ENCODE data around the gene CD320. TPM values are rescaled to one million over a fixed set of nuclear protein-coding genes. Genes with fewer than 3 reads are reported as not detected.
A peak's percentile ranks its signal among the peaks of the same experiment; 100 is the strongest.

The CD320 gene
- total and polyA plus RNA-seq, 11 donors, result 17.7 to 74.8 (median 35.8) TPM

- ATAC-seq, result no peak
- intact Hi-C loops (cut with DNase I), result no loop called here
- H3K4me3 ChIP-seq, result no peak overlapping the region
- H3K9me3 ChIP-seq, result peaks cover 0 to 5% (median 0%) of the 10 kb centered on the region in 12 donors
- peaks cover 10 to 32% (median 24%) of the 10 kb centered on the region in 12 donors for H3K4me1 ChIP-seq
- H3K36me3 ChIP-seq, result peaks cover 0 to 26% (median 4%) of the 10 kb centered on the region in 9 donors
- H3K27me3 ChIP-seq, result peaks cover 6 to 38% (median 13%) of the 10 kb centered on the region in 9 donors
- H3K27ac ChIP-seq, result no peak overlapping the region
- WGBS, 4 donors, result 75 to 87% (median 77%) methylated on average over 8 of the region's 8 CpGs
- no peak for TF ChIP-seq CTCF (IDR thresholded peaks at IDR 0.05)
- no peak for TF ChIP-seq POLR2A (IDR thresholded peaks at IDR 0.05)
- DNase-seq, result no peak
Observed at GRCh38 chr19:8331263-8331845, 23.2 kb upstream of the CD320 start.

GRCh38 chr19:8329996-8330395 is 21.8 kb upstream of the CD320 start:
- intact Hi-C loops (cut with DNase I), result loop anchor here in 1 of 10 donors (10.0 kb wide), 1 partner anchor 65 kb away; no protein-coding TSS in a partner anchor
- 58 to 84% (median 74%) methylated on average over 3 of the region's 3 CpGs for WGBS, 4 donors
- H3K36me3 ChIP-seq, result peaks cover 0 to 26% (median 4%) of the 10 kb centered on the region in 9 donors

GRCh38 chr19:8325454-8325853 is 17.3 kb upstream of the CD320 start:
- peaks cover 0 to 5% (median 0%) of the 10 kb centered on the region in 12 donors for H3K9me3 ChIP-seq
- 90 to 97% (median 94%) methylated on average over 3 of the region's 3 CpGs for WGBS, 4 donors

More at GRCh38 chr19:8329996-8330395, 21.8 kb upstream of the CD320 start:
- no peak for ATAC-seq
- peaks cover 0 to 5% (median 0%) of the 10 kb centered on the region in 12 donors for H3K9me3 ChIP-seq
- no peak overlapping the region for H3K27ac ChIP-seq
- H3K4me1 ChIP-seq, result peaks cover 10 to 25% (median 19%) of the 10 kb centered on the region in 12 donors
- H3K4me3 ChIP-seq, result no peak overlapping the region
- no peak for TF ChIP-seq CTCF (IDR thresholded peaks at IDR 0.05)
- no peak for TF ChIP-seq POLR2A (IDR thresholded peaks at IDR 0.05)
- H3K27me3 ChIP-seq, result peaks cover 6 to 24% (median 12%) of the 10 kb centered on the region in 9 donors
- no peak for DNase-seq

More at GRCh38 chr19:8325454-8325853, 17.3 kb upstream of the CD320 start:
- H3K36me3 ChIP-seq, result peaks cover 0 to 39% (median 21%) of the 10 kb centered on the region in 9 donors
- no peak overlapping the region for H3K4me3 ChIP-seq
- no peak for TF ChIP-seq POLR2A (IDR thresholded peaks at IDR 0.05)
- TF ChIP-seq CTCF (IDR thresholded peaks at IDR 0.05), result no peak
- no peaks in the 10 kb centered on the region for H3K27me3 ChIP-seq
- DNase-seq, result no peak
- ATAC-seq, result no peak
- peak overlapping the region in 2 of 12 donors; percentile 24 to 48 for H3K27ac ChIP-seq
- intact Hi-C loops (cut with DNase I), result loop anchor here in 1 of 10 donors (10.0 kb wide), 1 partner anchor 61 kb away; no protein-coding TSS in a partner anchor
- H3K4me1 ChIP-seq, result peaks cover 5 to 38% (median 25%) of the 10 kb centered on the region in 12 donors
